ENCODE results near the gene MUC21.
"Not testable (repeated sequence)": the region's sequence is repeated elsewhere in the genome, so short reads cannot be mapped to it uniquely, and the experiment has no call there.

Gene MUC21

GRCh38 chr6:31011153-31011552 lies 27.6 kb downstream of the MUC21 start:
- TF ChIP-seq CTCF (IDR thresholded peaks at IDR 0.05; ENCODE audit: control insufficient read depth, insufficient read depth, low read depth, low read length, missing control alignments) = no peak
- H3K4me3 ChIP-seq (ENCODE audit: control insufficient read depth, low read depth, low read length) = no peak overlapping the region
- DNase-seq (ENCODE audit: low read depth) = no peak

- no peak for TF ChIP-seq CTCF (IDR thresholded peaks at IDR 0.05; ENCODE audit: control insufficient read depth, insufficient read depth, low read depth, low read length, missing control alignments)
- no peak for DNase-seq (ENCODE audit: low read depth)
- H3K4me3 ChIP-seq (ENCODE audit: control insufficient read depth, low read depth, low read length) = no peak overlapping the region
These were observed 33.3 kb downstream of the MUC21 start for GRCh38 chr6:31016659-31017299.

- H3K4me3 ChIP-seq (ENCODE audit: control insufficient read depth, low read depth, low read length); DNase-seq (ENCODE audit: low read depth): not testable (repeated sequence)
These were observed 33.9 kb downstream of the MUC21 start for GRCh38 chr6:31017436-31017835.

- H3K4me3 ChIP-seq (ENCODE audit: control insufficient read depth, low read depth, low read length) = no peak overlapping the region
- TF ChIP-seq CTCF (IDR thresholded peaks at IDR 0.05; ENCODE audit: control insufficient read depth, insufficient read depth, low read depth, low read length, missing control alignments) = no peak
- DNase-seq (ENCODE audit: low read depth) = no peak
These were observed 36.5 kb downstream of the MUC21 start for GRCh38 chr6:31020057-31020456.

- not testable (repeated sequence) for DNase-seq (ENCODE audit: low read depth); H3K4me3 ChIP-seq (ENCODE audit: control insufficient read depth, low read depth, low read length)
These were observed 37.2 kb downstream of the MUC21 start for GRCh38 chr6:31020631-31021255.

DNA sequence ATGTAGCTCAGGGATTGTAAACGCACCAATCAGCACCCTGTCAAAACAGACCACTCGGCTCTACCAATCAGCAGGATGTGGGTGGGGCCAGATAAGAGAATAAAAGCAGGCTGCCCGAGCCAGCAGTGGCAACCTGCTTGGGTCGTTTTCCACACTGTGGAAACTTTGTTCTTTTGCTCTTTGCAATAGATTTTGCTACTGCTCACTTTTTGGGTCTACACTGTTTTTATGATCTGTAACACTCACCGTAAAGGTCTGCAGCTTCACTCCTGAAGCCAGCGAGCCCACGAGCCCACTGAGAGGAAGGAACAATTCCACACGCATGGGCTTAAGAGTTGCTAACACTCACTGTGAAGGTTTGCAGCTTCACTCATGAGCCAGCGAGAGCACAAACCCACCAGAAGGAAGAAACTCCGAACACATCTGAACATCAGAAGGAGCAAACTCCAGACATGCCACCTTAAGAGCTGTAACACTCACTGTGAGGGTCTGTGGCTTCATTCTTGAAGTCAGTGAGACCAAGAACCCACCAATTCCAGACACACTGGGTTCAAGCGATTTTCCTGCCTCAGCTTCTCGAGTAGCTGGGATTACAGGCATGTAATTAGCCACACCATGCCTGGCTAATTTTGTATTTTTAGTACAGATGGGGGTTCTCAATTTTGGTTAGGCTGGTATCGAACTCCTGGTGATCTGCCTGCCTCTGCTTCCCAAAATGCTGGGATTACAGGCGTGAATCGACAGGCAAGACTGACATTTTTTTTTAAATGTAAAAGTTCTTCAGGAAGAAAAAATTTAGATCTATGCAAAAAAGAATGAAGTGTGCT lies 38.4 kb downstream of the MUC21 start:
- not testable (repeated sequence) for DNase-seq (ENCODE audit: low read depth); H3K4me3 ChIP-seq (ENCODE audit: control insufficient read depth, low read depth, low read length)

DNA sequence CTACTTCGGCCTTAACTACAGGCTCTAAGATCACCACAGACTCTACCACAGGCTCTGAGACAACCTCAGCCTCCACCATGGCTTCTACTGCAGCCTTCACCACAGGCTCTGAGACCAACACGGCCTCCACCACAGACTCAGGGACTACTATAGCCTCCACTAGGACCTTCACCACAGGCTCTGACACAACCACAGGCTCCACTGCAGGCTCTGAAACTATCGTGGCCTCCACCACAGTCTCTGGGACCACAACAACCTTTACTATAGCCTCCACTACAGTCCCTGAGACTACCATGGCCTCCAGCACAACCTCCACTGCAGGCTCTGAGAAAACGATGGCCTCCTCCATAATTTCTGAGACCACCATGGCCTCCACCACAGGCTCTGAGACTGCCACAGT lies 42.1 kb downstream of the MUC21 start:
- DNase-seq (ENCODE audit: low read depth) = no peak
- no peak overlapping the region for H3K4me3 ChIP-seq (ENCODE audit: control insufficient read depth, low read depth, low read length)
- TF ChIP-seq CTCF (IDR thresholded peaks at IDR 0.05; ENCODE audit: control insufficient read depth, insufficient read depth, low read depth, low read length, missing control alignments) = no peak

DNA sequence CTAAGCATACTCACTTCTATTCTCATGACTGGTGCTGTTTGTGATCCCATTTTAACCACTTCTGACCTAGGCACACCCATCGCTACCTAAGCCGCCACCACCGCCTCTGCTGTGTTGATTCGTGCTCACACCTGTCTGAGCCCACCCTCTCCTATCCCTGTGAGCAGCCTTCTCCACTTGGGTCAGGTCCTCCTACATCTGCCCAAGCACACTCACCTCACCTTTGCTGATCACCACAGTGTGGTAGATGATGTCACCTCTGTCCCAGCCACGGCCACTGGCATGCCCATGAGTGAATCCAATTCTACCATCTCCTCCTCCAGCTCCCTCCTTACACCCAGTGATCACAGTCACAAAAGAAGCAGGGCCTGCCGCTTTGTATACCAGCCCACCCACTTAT lies 47.6 kb downstream of the MUC21 start:
- no peak for TF ChIP-seq CTCF (IDR thresholded peaks at IDR 0.05; ENCODE audit: control insufficient read depth, insufficient read depth, low read depth, low read length, missing control alignments)
- no peak overlapping the region for H3K4me3 ChIP-seq (ENCODE audit: control insufficient read depth, low read depth, low read length)
- DNase-seq (ENCODE audit: low read depth) = no peak

Data from AG09309 (cell line).